HCT116 (cell line): Measurements from ENCODE around the gene HMSD. TPM values are rescaled to one million over a fixed set of nuclear protein-coding genes. Genes with fewer than 3 reads are reported as not detected.

ENCODE experiments used
- ATAC-seq: fragments of 200-7000 bp; cut with Tn5 transposase; 2 replicates; pipeline ENCODE4 v1.9.1; 2020; ENCODE audit warnings: mild to moderate bottlenecking, moderate library complexity
- BruUV-seq: library from RNA; stranded (reverse); fragments of 400-500 nt; replicated peaks from 2 replicates; lab custom pipeline; 2021; lab: Mats Ljungman, UMichigan
- CTCF ChIA-PET: fragments of 300-600 bp; sonication (Branson Sonifier 250); formaldehyde crosslinking; loops from one replicate; lab custom pipeline; 2021; ENCODE audit warnings: antibody characterized with exemption; lab: Charles Lee
- POLR2A ChIA-PET: fragments of 300-600, 350-600 bp; sonication (Branson Sonifier 250); formaldehyde crosslinking; loops from one replicate; lab custom pipeline; 2021; ENCODE audit warnings: antibody characterized with exemption; lab: Charles Lee
- RAD21 ChIA-PET, 2 experiments: fragments of 300-600 bp; sonication (Branson Sonifier 250); formaldehyde crosslinking; loops; one replicate each; lab custom pipeline; 2023; ENCODE audit warnings: low total read pairs in 2 of 2; ENCODE audit not compliant: uncharacterized antibody in 2 of 2, unreplicated experiment in 2 of 2, low non-redundant PET in 1 of 2; lab: Charles Lee
- DNase-seq: peaks from one replicate; pipeline ENCODE4 v3.0.0-alpha.2; 2010; ENCODE audit warnings: low read depth, low spot score
- H2AFZ ChIP-seq: fragments of 200-600 bp; shearing (Covaris generic), sonication (generic); 2 replicates; pipeline ENCODE4 v1.6.1; 2017; ENCODE audit warnings: low read depth, mixed run types, mixed read lengths, antibody characterized with exemption, low read length; ENCODE audit not compliant: poor library complexity, severe bottlenecking
- H3K27ac ChIP-seq: 2 replicates; pipeline ENCODE4 v1.5.1; 2012; ENCODE audit warnings: low read depth, low read length
- H3K27me3 ChIP-seq: fragments of 200-600 bp; sonication (generic); 2 replicates; pipeline ENCODE4 v1.6.1; 2016; ENCODE audit warnings: mixed run types, low read length, mixed read lengths; ENCODE audit not compliant: insufficient read depth
- H3K36me3 ChIP-seq, 2 experiments: fragments of 200-500 bp in 1 of 2; fragments of 200-600 bp in 1 of 2; sonication (Bioruptor generic) in 1 of 2; sonication (generic) in 1 of 2; 2 replicates each; pipeline versions ENCODE4 v1.5.1 to v1.6.1; 2014 to 2016; ENCODE audit warnings: low read length in 2 of 2, inconsistent platforms in 1 of 2, mixed read lengths in 1 of 2, mixed run types in 1 of 2; ENCODE audit not compliant: insufficient read depth in 2 of 2, control insufficient read depth in 1 of 2
- H3K4me1 ChIP-seq, 2 experiments: fragments of 200-600 bp in 1 of 2; sonication (generic) in 1 of 2; 2 replicates each; pipeline versions ENCODE4 v1.5.1 to v1.6.1; 2012 to 2017; ENCODE audit warnings: low read length in 2 of 2, inconsistent platforms in 1 of 2, mild to moderate bottlenecking in 1 of 2, mixed read lengths in 1 of 2, mixed run types in 1 of 2, moderate library complexity in 1 of 2; ENCODE audit not compliant: insufficient read depth in 2 of 2, control insufficient read depth in 1 of 2
- H3K4me2 ChIP-seq: fragments of 200-600 bp; sonication (generic); 2 replicates; pipeline ENCODE4 v1.6.1; 2017; ENCODE audit warnings: mixed run types, low read length, mixed read lengths
- H3K4me3 ChIP-seq, 2 experiments: fragments of 200-600 bp in 1 of 2; sonication (generic) in 1 of 2; replicated peaks in 1 of 2; 2 replicates each; pipeline ENCODE4 v1.5.1; 2011 to 2016; ENCODE audit warnings: low read length in 2 of 2, control low read depth in 1 of 2, low read depth in 1 of 2, mild to moderate bottlenecking in 1 of 2, mixed read lengths in 1 of 2, mixed run types in 1 of 2
- H3K79me2 ChIP-seq: fragments of 200-600 bp; sonication (generic); 2 replicates; pipeline ENCODE4 v1.6.1; 2017; ENCODE audit warnings: mild to moderate bottlenecking, mixed run types, low read length, moderate library complexity, mixed read lengths; ENCODE audit not compliant: insufficient read depth
- H3K9ac ChIP-seq: fragments of 200-600 bp; sonication (generic); 2 replicates; pipeline ENCODE4 v1.6.1; 2016; ENCODE audit warnings: low read length, mixed read lengths
- H3K9me2 ChIP-seq: fragments of 200-600 bp; sonication (generic), shearing (Covaris generic); 2 replicates; pipeline ENCODE4 v1.6.1; 2017; ENCODE audit warnings: mixed run types, mild to moderate bottlenecking, moderate library complexity; ENCODE audit not compliant: insufficient read depth
- H3K9me3 ChIP-seq, 2 experiments: fragments of 200-500 bp in 1 of 2; fragments of 200-600 bp in 1 of 2; sonication (Bioruptor generic) in 1 of 2; sonication (generic) in 1 of 2; 2 replicates each; pipeline ENCODE4 v1.6.1; 2014 to 2017; ENCODE audit warnings: low read length in 2 of 2, mixed read lengths in 2 of 2, inconsistent platforms in 1 of 2, low read depth in 1 of 2, mild to moderate bottlenecking in 1 of 2, mixed run types in 1 of 2, moderate library complexity in 1 of 2; ENCODE audit not compliant: control insufficient read depth in 1 of 2, insufficient read depth in 1 of 2
- H4K20me1 ChIP-seq: fragments of 200-600 bp; sonication (generic), shearing (Covaris generic); 2 replicates; pipeline ENCODE4 v1.6.1; 2017; ENCODE audit warnings: mixed run types, mild to moderate bottlenecking, moderate library complexity; ENCODE audit not compliant: insufficient read depth
- CEBPB ChIP-seq: IDR thresholded peaks from 2 replicates; pipeline ENCODE4 v1.6.1; 2012; ENCODE audit warnings: low read depth
- CTCF ChIP-seq, 3 experiments: fragments of 200-600 bp in 1 of 3; sonication (generic) in 1 of 3; IDR thresholded peaks in 2 of 3; conservative IDR thresholded peaks in 1 of 3; 2 replicates each; pipeline ENCODE4 v1.5.1; 2012 to 2017; ENCODE audit warnings: low read depth in 2 of 3, low read length in 2 of 3, antibody characterized with exemption in 1 of 3, borderline replicate concordance in 1 of 3, control low read depth in 1 of 3, mild to moderate bottlenecking in 1 of 3, mixed read lengths in 1 of 3, mixed run types in 1 of 3, moderate library complexity in 1 of 3; ENCODE audit not compliant: insufficient read depth in 1 of 3
- ELF1 ChIP-seq: IDR thresholded peaks from 2 replicates; pipeline ENCODE4 v1.6.1; 2012; ENCODE audit warnings: low read depth, borderline replicate concordance
- EZH2 ChIP-seq: fragments of 200-600 bp; sonication (generic); IDR thresholded peaks from 2 replicates; pipeline ENCODE4 v1.6.1; 2017; ENCODE audit warnings: antibody characterized with exemption, mixed run types
- FOSL1 ChIP-seq: IDR thresholded peaks from 2 replicates; pipeline ENCODE4 v1.6.1; 2012; ENCODE audit warnings: low read depth
- JUND ChIP-seq: IDR thresholded peaks from 2 replicates; pipeline ENCODE4 v1.6.1; 2012
- MAX ChIP-seq: IDR thresholded peaks from 2 replicates; pipeline ENCODE4 v1.6.1; 2012
- POLR2AphosphoS5 ChIP-seq: IDR thresholded peaks from 2 replicates; pipeline ENCODE4 v1.6.1; 2011; ENCODE audit warnings: mild to moderate bottlenecking, low read depth, low read length, moderate library complexity
- RAD21 ChIP-seq: IDR thresholded peaks from 2 replicates; pipeline ENCODE4 v1.6.1; 2012; ENCODE audit warnings: low read depth, mild to moderate bottlenecking
- REST ChIP-seq: IDR thresholded peaks from 2 replicates; pipeline ENCODE4 v1.6.1; 2012; ENCODE audit warnings: low read depth
- SIN3A ChIP-seq: IDR thresholded peaks from 2 replicates; pipeline ENCODE4 v1.6.1; 2012; ENCODE audit warnings: low read depth
- SP1 ChIP-seq: IDR thresholded peaks from 2 replicates; pipeline ENCODE4 v1.6.1; 2012; ENCODE audit warnings: low read depth
- SRF ChIP-seq: IDR thresholded peaks from 2 replicates; pipeline ENCODE4 v1.6.1; 2012; ENCODE audit warnings: low read depth
- TCF7L2 ChIP-seq: IDR thresholded peaks from 2 replicates; pipeline ENCODE4 v1.7.0; 2011; ENCODE audit warnings: borderline replicate concordance, inconsistent platforms; ENCODE audit not compliant: insufficient read depth, insufficient read length; ENCODE audit errors: extremely low read depth
- YY1 ChIP-seq: IDR thresholded peaks from 2 replicates; pipeline ENCODE4 v1.6.1; 2011; ENCODE audit warnings: low read length, low read depth, moderate library complexity, mild to moderate bottlenecking; ENCODE audit not compliant: insufficient replicate concordance; ENCODE audit errors: extremely low read depth
- ZBTB33 ChIP-seq: IDR thresholded peaks from 2 replicates; pipeline ENCODE4 v1.6.1; 2011; ENCODE audit warnings: mild to moderate bottlenecking, low read length, moderate library complexity; ENCODE audit not compliant: insufficient replicate concordance; ENCODE audit errors: extremely low read depth
- ZFX ChIP-seq: fragments of 450-650 bp; IDR thresholded peaks from 2 replicates; pipeline ENCODE4 v1.6.1; 2017
- ZNF274 ChIP-seq: fragments of 200-500 bp; sonication (Bioruptor generic); IDR thresholded peaks from 2 replicates; pipeline ENCODE4 v1.6.1; 2014; ENCODE audit warnings: mild to moderate bottlenecking, low read depth, low read length, inconsistent platforms
- intact Hi-C: fragments of 100-400 bp; cut with micrococcal nuclease; formaldehyde crosslinking; loops from 2 replicates; pipeline ENCODE4 v1.10.0; 2022
- total RNA-seq: library from RNA; stranded (reverse); gene quantifications from one replicate; pipeline ENCODE4 v1.2.1, GENCODE V29; 2021; ENCODE audit not compliant: unreplicated experiment

Gene HMSD
- total RNA-seq, 1 experiment from 2014 or later = 5.3 TPM

DNA sequence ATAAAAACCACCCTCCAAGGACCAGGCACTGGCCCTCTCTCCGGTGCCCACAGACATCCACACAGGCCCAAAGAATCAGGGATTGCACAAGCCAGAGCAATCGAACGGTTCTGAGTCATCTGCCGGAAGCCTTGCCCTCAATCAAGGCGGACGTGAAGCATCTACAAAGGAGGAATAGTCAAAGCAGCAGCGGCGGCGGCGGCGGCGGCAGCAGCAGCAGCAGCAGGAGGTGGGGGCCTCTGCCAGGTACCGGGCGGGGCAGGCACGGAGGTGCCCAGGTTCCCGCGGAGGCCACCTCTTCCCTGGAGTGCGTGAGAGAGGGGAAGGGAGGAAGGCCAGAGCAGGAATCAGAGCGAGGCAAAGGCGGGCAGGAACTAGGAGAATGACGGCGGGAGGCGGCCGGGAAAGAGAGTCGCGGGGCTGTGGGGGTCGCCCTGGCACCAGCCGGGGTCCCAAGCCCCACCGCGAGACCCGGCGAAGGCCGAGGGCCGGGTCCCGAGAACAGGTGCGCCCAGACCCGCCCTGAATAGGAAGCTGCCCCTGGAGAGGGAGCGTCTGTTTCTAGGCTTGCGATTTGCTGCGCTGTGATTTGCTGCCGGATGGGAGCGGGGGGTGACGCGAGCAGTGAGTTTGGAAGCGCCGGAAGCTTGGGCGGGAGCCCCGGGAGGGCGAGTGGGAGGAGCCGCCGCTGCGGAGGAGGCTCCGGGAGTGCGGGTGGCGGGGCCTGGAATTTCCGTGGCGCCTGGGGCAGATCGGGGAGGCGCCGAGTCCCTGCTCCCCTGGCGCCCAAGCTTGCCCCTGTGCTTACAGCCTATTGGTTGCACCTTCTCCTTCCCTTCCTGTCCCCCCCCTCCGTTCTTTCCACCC, 21.1 kb downstream of the HMSD start, which contains the start of gene SERPINB8:
TSS of gene SERPINB8 (plus strand) at position 140 of the 867 bp plus-strand sequence. CDS start 8,228 bp downstream, outside the sequence.
- H3K27ac ChIP-seq = peak within 1 kb of the TSS; percentile 96
- H3K9ac ChIP-seq = peak within 1 kb of the TSS; percentile 76
- H2AFZ ChIP-seq = peak within 1 kb of the TSS; percentile 77
- H3K27me3 ChIP-seq = no peaks in the 10 kb centered on the region
- POLR2A ChIA-PET = interaction anchor here (0.7 to 1.5 kb wide), 6 partner anchors 8 to 34 kb away, joined by 3 to 5 read pairs (median 3); no protein-coding TSS in a partner anchor
- peak; percentile 94 for ATAC-seq
- H3K4me1 ChIP-seq = peaks cover 6 to 19% of the 10 kb centered on the region in 2 experiments; a peak in 3 of 4 replicates
- H3K36me3 ChIP-seq = no peaks in the 10 kb centered on the region
- intact Hi-C loops = no loop called here
- no peaks in the 10 kb centered on the region for H4K20me1 ChIP-seq
- H3K9me3 ChIP-seq = no peaks in the 10 kb centered on the region
- CTCF ChIA-PET = interaction anchor here (0.6 to 0.8 kb wide), 2 partner anchors 10 to 24 kb away, joined by 3 read pairs; no protein-coding TSS in a partner anchor
- H3K4me2 ChIP-seq = peak within 1 kb of the TSS; percentile 79
- RAD21 ChIA-PET = no interaction called here
- no TSS peak for BruUV-seq
- no peaks in the 10 kb centered on the region for H3K79me2 ChIP-seq
- peak within 1 kb of the TSS; percentile 83 to 90 for H3K4me3 ChIP-seq
- no peaks in the 10 kb centered on the region for H3K9me2 ChIP-seq
- peak; percentile 88 for DNase-seq
- peak; percentile 69 for TF ChIP-seq SRF
- peak; percentile 72 for TF ChIP-seq SP1
- TF ChIP-seq ELF1 = 0 out of 2 replicates have a peak, but pooled peaks have one; percentile 19
- TF ChIP-seq ZNF274 = no peak
- peak; percentile 35 for TF ChIP-seq MAX
- peak; percentile 78 for TF ChIP-seq JUND
- TF ChIP-seq YY1 = peak; percentile 46
- TF ChIP-seq POLR2AphosphoS5 = peak; percentile 95
- peak; percentile 99 for TF ChIP-seq CEBPB
- TF ChIP-seq FOSL1 = peak; percentile 84
- TF ChIP-seq ZFX = peak; percentile 74
- no peak for TF ChIP-seq CTCF (IDR thresholded peaks at IDR 0.05 in 2 of 3, conservative IDR thresholded peaks at IDR 0.05 in 1 of 3; ENCODE audit: borderline replicate concordance in 1 of 3, insufficient read depth in 1 of 3, low read depth in 2 of 3, low read length in 2 of 3)
- TF ChIP-seq SIN3A = peak; percentile 86
- peak; percentile 28 for TF ChIP-seq ZBTB33
- peak; percentile 93 for TF ChIP-seq TCF7L2
- no peak for TF ChIP-seq EZH2
- TF ChIP-seq REST = no peak
- TF ChIP-seq RAD21 = no peak
